Measurements from ENCODE around the gene OR10G3. TPM values are rescaled to one million over a fixed set of nuclear protein-coding genes. Genes with fewer than 3 reads are reported as not detected.

OR10G3 gene
- total RNA-seq, 1 donor from 2014 or later, result not detected

GRCh38 chr14:21520767-21521166 lies 59.1 kb downstream of the OR10G3 start:
- no peaks in the 10 kb centered on the region for H3K4me1 ChIP-seq
- TF ChIP-seq CTCF (IDR thresholded peaks at IDR 0.05), result no peak
- H3K9me3 ChIP-seq, result no peaks in the 10 kb centered on the region
- H3K36me3 ChIP-seq, result peaks cover 0 to 3% of the 10 kb centered on the region in 2 donors
- H3K27me3 ChIP-seq, result no peaks in the 10 kb centered on the region
- intact Hi-C loops (cut with DNase I), result no loop called here
- H3K4me3 ChIP-seq, result no peak overlapping the region
- no peak for DNase-seq (ENCODE audit: low spot score in 2 of 2)
- no peak overlapping the region for H3K27ac ChIP-seq

- Histone ChIP-seq H3K27me3 (no peaks in the 10 kb centered on the region), H3K36me3 (no peaks in the 10 kb centered on the region), H3K4me3 (no peak overlapping the region), H3K4me1 (no peaks in the 10 kb centered on the region), H3K27ac (no peak overlapping the region), H3K9me3 (no peaks in the 10 kb centered on the region)
- no peak for DNase-seq (ENCODE audit: low spot score in 2 of 2)
- TF ChIP-seq CTCF (IDR thresholded peaks at IDR 0.05), result no peak
- intact Hi-C loops (cut with DNase I), result no loop called here
Measured at GRCh38 chr14:21518725-21519124, 61.2 kb downstream of the OR10G3 start.

Other genes with a start within 250 kb of the OR10G3 start
- gene SUPT16H, start 196.1 kb downstream of the OR10G3 start, total RNA-seq, result 13.5 TPM
- gene CHD8, start 124.0 kb downstream of the OR10G3 start, total RNA-seq, result 96.0 TPM
- 19.2 TPM for gene RAB2B, start 103.1 kb downstream of the OR10G3 start, total RNA-seq
- 76.7 TPM for gene TOX4, start 102.9 kb downstream of the OR10G3 start, total RNA-seq
- gene METTL3, start 68.7 kb downstream of the OR10G3 start, total RNA-seq, result 45.0 TPM
- 18.0 TPM for gene SALL2, start 53.7 kb downstream of the OR10G3 start, total RNA-seq
- gene OR10G2, start 54.9 kb upstream of the OR10G3 start, total RNA-seq, result not detected
- gene OR4E2, start 73.8 kb upstream of the OR10G3 start, total RNA-seq, result not detected
- gene OR4E1, start 93.7 kb upstream of the OR10G3 start, total RNA-seq, result not detected

Measured in ascending aorta (tissue), 2 donors.